Activated T-helper 2 cell treated with anti-CD3 and anti-CD28 coated beads, Interferon-gamma antibody, Interleukin-2, Interleukin-4, amounts not matched to agents 10 μg/mL and 5 μg/mL and 100 μg/mL, durations not matched to agents 14 hours and 24 hours and 36 hours (primary cell): Measurements from ENCODE around the gene SLC6A1. TPM values are rescaled to one million over a fixed set of nuclear protein-coding genes. Genes with fewer than 3 reads are reported as not detected.

Source experiments
- DNase-seq: peaks from one replicate; pipeline ENCODE4 v3.0.0; 2021; ENCODE audit warnings: low spot score
- H3K27ac Mint-ChIP-seq: one replicate; pipeline ENCODE4 v1.8.0; 2021; ENCODE audit warnings: mixed read lengths
- H3K27me3 Mint-ChIP-seq: one replicate; pipeline ENCODE4 v1.8.0; 2021; ENCODE audit warnings: low read depth, mixed read lengths
- H3K36me3 Mint-ChIP-seq: one replicate; pipeline ENCODE4 v1.8.0; 2021; ENCODE audit warnings: low read depth, mixed read lengths
- H3K4me1 Mint-ChIP-seq: one replicate; pipeline ENCODE4 v1.8.0; 2021; ENCODE audit warnings: low read depth, mixed read lengths
- H3K4me3 Mint-ChIP-seq: one replicate; pipeline ENCODE4 v1.8.0; 2021; ENCODE audit warnings: low read depth, mild to moderate bottlenecking, moderate library complexity, mixed read lengths
- H3K9me3 Mint-ChIP-seq: one replicate; pipeline ENCODE4 v1.8.0; 2021; ENCODE audit warnings: mixed read lengths
- intact Hi-C: fragments of 100-400 bp; cut with micrococcal nuclease; formaldehyde crosslinking; loops from one replicate; pipeline ENCODE4 v1.15.1; 2023
- total RNA-seq: library from RNA; stranded (reverse); gene quantifications from 2 replicates; pipeline ENCODE4 v1.2.3, GENCODE V29; 2022

The SLC6A1 gene
- total RNA-seq, 1 donor from 2014 or later, result not detected

DNA sequence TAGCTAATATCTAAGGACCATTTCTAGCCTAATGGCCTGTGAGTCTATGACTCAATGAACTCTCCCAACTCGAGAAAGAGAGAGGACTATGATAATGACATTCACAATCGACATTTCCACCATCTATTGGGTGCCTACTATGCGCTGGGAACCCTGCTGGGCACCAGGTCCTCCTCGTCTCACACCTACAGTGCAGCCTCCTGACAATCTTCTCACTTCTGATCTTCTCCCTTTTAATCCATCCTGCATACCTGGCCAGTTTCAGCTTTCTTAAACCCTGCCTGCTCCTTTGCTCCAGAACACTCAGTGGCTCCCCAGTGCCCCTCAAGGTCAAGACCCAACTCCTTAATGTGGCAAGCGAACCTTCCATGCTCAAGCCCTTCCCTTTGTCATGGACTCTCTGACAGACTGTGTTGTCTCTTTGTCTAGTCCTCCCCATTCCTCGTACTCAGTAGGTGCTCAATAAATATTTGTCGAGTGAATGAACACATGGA lies 3.5 kb upstream of the SLC6A1 start:
- intact Hi-C loops, result no loop called here
- Mint-ChIP-seq H3K27ac (no peak overlapping the region), H3K4me1 (peaks cover 3% of the 10 kb centered on the region), H3K9me3 (no peaks in the 10 kb centered on the region), H3K4me3 (no peak overlapping the region), H3K27me3 (peaks cover 44% of the 10 kb centered on the region), H3K36me3 (no peaks in the 10 kb centered on the region)
- DNase-seq, result no peak

DNA sequence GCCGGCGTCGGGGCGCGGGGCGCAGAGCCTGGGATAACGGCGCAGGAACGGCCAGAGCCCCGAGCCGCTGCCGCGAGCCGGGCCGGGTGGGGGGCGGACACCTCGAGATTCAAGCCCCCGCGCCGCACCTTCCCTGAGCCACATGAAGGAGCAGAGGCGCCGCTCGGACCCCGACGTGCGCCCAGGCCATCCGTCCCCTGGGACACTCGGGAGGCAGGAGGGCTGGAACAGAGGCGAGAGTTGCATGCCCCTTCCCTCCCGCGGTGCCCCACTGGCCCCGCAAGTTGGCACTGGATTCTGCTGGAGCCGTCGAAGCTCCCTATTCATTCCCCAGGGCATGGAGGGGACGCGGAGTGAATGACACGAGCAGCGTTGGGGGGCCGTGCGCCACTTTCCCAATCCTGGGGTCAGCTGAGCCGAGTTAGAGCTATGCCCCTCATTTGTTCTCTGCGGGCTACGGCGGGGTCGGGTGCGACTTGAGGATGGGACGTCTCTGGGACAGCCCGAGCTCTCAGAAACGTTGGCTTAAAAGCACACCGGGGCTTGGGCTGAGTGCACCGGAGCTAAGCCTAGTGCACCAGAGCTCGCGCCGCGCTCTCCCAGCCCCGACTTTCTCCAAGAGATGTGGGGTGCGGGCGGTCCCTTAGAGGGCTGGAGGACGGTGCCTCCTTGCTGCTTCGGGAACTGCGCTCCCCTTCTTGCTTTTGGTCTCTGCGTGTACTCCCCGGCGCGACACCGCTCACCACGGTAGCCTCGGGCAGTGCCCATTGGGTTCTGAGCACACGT lies 588 bp downstream of the SLC6A1 start:
- Mint-ChIP-seq H3K36me3 (no peaks in the 10 kb centered on the region), H3K27me3 (peaks cover 58% of the 10 kb centered on the region), H3K9me3 (no peaks in the 10 kb centered on the region), H3K4me3 (no peak overlapping the region), H3K27ac (no peak overlapping the region), H3K4me1 (peaks cover 3% of the 10 kb centered on the region)
- intact Hi-C loops, result no loop called here
- DNase-seq, result no peak

DNA sequence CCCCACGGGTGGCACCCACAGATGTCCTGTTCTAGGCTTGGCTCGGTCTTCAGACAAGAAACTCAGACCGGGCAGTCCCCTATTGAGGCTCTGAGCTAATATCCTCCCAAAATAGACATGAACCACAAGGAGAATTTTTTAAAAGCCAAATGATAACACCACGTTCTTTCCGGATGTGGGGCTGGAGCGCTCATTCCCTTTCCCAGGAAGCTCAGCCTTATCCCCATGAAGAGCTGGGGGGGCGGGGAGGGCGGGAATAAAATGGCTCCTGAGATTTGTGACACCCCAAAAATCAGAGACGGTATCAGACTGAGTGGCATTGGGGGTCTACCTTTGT lies 1.1 kb downstream of the SLC6A1 start:
- Mint-ChIP-seq H3K27me3 (peaks cover 55% of the 10 kb centered on the region), H3K4me3 (no peak overlapping the region), H3K27ac (no peak overlapping the region), H3K4me1 (peaks cover 3% of the 10 kb centered on the region), H3K9me3 (no peaks in the 10 kb centered on the region), H3K36me3 (no peaks in the 10 kb centered on the region)
- intact Hi-C loops, result no loop called here
- no peak for DNase-seq

DNA sequence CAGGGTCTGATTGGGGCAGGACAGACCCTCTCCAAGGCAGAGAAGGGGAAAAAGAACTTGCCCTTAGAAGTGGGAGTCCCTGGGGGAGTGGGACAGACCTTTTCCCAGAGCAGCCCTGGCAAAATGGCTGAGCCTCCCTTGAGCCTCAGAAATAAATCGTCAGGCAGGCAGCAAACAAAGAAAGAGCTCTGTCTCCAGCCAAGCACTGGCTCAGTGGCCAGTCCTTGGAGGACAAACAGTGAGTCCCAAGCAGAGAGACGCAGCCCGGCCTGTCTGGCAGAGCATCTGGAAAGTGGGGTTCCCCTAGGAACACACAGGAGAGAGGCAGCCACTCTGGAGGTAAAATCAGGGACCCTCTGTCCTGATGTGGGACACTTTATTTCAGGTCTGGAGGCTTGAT lies 1.8 kb downstream of the SLC6A1 start:
- H3K27ac Mint-ChIP-seq, result no peak overlapping the region
- H3K4me1 Mint-ChIP-seq, result peaks cover 3% of the 10 kb centered on the region
- H3K4me3 Mint-ChIP-seq, result no peak overlapping the region
- intact Hi-C loops, result no loop called here
- H3K36me3 Mint-ChIP-seq, result no peaks in the 10 kb centered on the region
- no peaks in the 10 kb centered on the region for H3K9me3 Mint-ChIP-seq
- no peak for DNase-seq
- peaks cover 56% of the 10 kb centered on the region for H3K27me3 Mint-ChIP-seq

DNA sequence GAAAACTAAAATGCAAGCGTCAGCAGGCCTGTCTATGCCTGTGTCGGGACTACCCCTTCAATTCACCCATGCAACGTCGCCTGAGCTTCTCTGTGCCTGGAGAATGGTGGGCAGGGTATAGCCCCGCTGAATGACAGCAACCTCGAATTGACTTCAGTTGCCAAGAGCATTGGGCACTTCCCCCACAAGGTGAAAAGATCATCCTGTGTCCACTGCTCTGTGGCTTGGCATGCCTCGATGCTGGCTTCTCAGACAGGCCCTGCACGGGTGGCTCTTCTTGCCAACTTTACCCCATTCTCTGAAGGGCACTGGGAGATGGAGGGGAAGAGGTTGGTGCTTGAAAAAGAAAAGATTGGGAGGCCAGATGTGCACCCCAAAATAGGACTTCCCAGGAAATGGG lies 3.3 kb downstream of the SLC6A1 start:
- intact Hi-C loops, result no loop called here
- H3K27me3 Mint-ChIP-seq, result peaks cover 52% of the 10 kb centered on the region
- no peak overlapping the region for H3K27ac Mint-ChIP-seq
- no peak overlapping the region for H3K4me3 Mint-ChIP-seq
- H3K9me3 Mint-ChIP-seq, result no peaks in the 10 kb centered on the region
- peaks cover 3% of the 10 kb centered on the region for H3K4me1 Mint-ChIP-seq
- no peak for DNase-seq
- no peaks in the 10 kb centered on the region for H3K36me3 Mint-ChIP-seq

DNA sequence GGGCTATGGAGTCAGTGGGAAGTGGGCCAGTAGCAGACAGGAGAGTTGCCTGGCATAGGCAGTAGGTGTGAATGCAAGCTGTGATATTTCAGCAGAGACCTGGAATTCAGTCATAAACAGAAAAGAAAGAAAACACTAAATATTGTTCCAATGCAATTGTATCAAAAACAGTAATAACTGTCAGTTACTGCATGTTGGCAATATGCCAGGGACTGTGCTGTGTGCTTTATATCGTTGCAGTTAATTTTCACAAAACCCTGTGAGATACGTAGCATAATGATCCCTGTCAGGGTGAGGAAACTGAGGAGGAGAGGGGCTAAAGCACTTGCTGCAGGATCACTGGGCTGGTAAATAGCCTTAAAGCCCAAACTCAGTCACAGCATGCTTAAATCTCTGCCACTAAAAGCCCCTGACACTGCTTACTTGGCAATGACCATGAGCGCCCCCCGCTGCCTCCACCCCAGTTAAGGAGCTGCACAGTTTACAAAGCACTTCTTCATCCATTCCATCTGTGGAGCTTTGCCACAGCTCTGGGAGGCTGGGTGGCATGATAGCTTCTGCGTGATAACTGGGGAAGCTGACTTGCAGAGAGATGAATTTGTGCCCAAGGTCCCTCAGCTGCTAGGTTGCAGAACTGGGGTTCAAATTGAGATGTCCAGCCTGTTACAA lies 3.9 kb downstream of the SLC6A1 start:
- intact Hi-C loops, result no loop called here
- Mint-ChIP-seq H3K9me3 (no peaks in the 10 kb centered on the region), H3K4me3 (no peak overlapping the region), H3K4me1 (peaks cover 3% of the 10 kb centered on the region), H3K36me3 (no peaks in the 10 kb centered on the region), H3K27me3 (peaks cover 46% of the 10 kb centered on the region), H3K27ac (no peak overlapping the region)
- no peak for DNase-seq

DNA sequence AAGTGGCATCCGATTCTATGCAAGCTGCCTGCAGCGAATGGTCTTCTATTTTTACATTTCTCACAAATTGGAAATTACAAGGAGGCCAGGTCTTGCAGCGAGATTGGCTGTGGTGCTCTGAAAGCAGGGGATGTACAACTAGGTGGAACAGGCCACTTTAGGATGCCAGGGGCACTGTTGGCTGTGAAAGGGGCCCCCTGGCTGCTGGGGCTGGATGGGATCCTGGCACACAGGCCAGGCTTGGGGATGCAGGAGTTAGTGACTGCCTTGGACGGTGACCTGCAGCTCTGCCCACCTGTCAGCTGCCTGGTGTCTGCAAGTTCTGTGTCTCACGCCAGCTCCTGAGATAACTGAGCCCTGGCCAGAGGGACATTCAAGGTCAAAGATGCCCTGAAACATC lies 4.6 kb downstream of the SLC6A1 start:
- no peak overlapping the region for H3K4me3 Mint-ChIP-seq
- H3K4me1 Mint-ChIP-seq, result no peaks in the 10 kb centered on the region
- H3K27me3 Mint-ChIP-seq, result peaks cover 39% of the 10 kb centered on the region

DNA sequence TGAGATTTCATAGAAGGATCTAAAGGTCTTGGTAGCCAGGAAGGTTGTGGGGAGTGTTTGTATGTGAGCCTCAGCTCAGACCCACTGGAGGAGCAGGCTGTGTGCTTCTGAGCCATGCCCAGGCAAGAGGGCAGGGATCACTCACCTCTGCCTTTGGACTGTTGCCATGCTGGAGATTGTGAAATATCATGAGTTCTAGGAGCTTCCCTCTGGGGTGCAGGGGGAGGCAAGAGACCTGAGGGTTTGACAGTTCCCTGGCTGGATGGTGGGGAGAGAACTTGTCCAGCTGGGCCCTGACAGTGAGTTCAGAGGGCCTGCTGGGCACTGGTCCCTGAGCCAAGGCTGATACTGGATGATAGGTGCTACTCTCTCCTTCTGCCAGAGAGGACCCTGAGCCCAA lies 6.0 kb downstream of the SLC6A1 start:
- no peak overlapping the region for H3K4me3 Mint-ChIP-seq
- no peak for DNase-seq
- no peaks in the 10 kb centered on the region for H3K9me3 Mint-ChIP-seq
- no peaks in the 10 kb centered on the region for H3K4me1 Mint-ChIP-seq
- no peak overlapping the region for H3K27ac Mint-ChIP-seq
- no peaks in the 10 kb centered on the region for H3K36me3 Mint-ChIP-seq
- intact Hi-C loops, result no loop called here
- H3K27me3 Mint-ChIP-seq, result peaks cover 30% of the 10 kb centered on the region

More for the DNA sequence above, 4.6 kb downstream of the SLC6A1 start:
- Mint-ChIP-seq H3K36me3 (no peaks in the 10 kb centered on the region), H3K9me3 (no peaks in the 10 kb centered on the region), H3K27ac (no peak overlapping the region)
- no peak for DNase-seq
- intact Hi-C loops, result no loop called here

DNA sequence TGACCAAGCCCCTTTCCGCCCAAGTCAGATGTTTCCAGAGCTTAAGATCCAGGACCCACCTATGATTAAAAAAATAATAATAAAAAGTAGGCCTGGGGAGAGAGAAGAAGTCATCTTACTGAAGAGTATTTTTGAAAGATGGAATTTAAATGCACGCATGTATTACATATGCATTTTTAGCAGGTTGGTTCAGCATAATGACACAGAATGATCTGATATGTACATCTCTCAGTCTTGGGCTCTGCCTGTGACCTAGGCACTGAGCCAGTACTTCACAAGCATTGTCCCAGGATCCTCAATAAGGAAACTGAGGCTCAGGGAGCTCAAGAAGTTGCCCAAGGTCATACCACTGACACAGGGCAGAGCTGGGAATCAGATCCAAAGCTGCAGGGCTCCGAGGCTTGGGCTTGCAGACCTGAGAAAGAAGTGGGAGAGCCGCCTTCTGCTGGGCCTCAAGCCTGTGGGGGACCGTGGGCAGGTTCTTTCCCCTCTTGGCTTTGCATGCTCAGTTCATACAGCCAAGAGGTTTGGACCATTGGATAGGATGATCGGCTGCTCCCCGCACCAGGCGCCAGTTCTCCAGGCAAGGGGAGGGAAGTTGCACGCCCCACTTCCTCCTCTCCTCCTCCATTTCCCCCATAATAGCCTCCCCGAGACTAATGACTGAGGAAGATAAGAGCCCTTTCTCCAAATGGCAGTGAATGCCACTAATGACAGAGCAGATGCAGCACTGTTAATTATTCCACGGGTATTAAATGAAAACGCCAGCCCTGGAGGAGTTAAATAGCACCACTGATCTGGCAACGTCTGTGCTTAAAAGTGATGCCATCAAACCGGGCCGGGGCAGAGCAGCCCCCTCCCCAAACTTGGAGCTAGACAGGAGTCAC lies 6.9 kb downstream of the SLC6A1 start:
- Mint-ChIP-seq H3K36me3 (no peaks in the 10 kb centered on the region), H3K9me3 (no peaks in the 10 kb centered on the region), H3K4me3 (no peak overlapping the region), H3K4me1 (no peaks in the 10 kb centered on the region), H3K27me3 (peaks cover 23% of the 10 kb centered on the region), H3K27ac (no peak overlapping the region)
- no peak for DNase-seq
- intact Hi-C loops, result no loop called here

DNA sequence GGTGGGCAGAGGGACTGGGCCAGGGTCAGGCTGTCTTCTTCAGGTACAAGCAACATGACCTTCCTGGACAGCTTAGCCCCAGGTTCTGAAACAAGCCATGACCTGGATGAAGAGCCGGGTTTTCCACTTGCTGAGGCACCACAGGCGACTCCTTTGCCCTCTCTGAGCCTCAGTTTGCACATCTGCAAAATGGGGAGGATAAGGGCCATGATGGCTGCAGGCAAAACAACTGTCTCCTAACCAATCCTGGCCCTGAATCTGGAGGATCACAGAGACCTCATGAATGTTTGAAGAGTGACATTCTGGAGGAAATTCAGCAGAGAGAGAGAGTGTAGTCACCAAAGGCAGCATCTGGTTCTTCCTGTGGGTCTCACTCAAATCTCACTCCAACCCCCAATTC lies 8.0 kb downstream of the SLC6A1 start:
- Mint-ChIP-seq H3K27me3 (peaks cover 12% of the 10 kb centered on the region), H3K4me3 (no peak overlapping the region), H3K4me1 (no peaks in the 10 kb centered on the region), H3K27ac (no peak overlapping the region), H3K36me3 (no peaks in the 10 kb centered on the region), H3K9me3 (no peaks in the 10 kb centered on the region)
- no peak for DNase-seq
- intact Hi-C loops, result no loop called here

DNA sequence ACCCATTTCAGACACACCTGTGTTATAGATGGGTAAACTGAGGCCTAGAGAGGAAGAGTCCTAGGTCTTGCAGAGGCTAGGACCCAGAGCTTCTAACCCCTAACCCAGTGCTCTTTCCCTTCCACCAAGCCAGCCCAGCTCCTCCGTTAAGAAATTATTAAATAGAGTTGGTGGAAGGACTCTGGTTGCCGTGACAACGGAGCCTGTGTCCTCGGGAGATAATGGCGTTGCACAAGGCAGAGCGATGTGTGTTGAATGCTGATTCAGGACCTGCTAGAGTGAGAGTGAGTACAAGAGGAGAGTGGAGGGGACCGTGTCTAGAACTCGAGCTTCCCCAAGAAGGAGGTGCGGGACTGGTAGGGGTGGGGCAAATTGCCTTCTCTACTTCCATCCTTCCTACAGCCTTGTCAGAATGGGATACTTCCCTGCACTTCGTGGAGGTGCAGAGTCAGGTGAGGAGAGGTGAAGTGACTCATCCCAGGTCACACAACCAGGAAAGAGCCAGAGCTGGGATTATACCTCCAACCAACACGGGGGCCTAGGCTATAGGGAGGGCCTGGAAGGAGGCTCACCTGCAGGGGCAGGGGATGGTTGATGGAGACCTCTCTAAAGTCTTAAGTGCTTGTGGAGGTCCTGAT lies 8.6 kb downstream of the SLC6A1 start:
- Mint-ChIP-seq H3K4me1 (no peaks in the 10 kb centered on the region), H3K36me3 (no peaks in the 10 kb centered on the region), H3K9me3 (no peaks in the 10 kb centered on the region), H3K27me3 (peaks cover 6% of the 10 kb centered on the region), H3K4me3 (no peak overlapping the region), H3K27ac (no peak overlapping the region)
- intact Hi-C loops, result no loop called here
- no peak for DNase-seq

DNA sequence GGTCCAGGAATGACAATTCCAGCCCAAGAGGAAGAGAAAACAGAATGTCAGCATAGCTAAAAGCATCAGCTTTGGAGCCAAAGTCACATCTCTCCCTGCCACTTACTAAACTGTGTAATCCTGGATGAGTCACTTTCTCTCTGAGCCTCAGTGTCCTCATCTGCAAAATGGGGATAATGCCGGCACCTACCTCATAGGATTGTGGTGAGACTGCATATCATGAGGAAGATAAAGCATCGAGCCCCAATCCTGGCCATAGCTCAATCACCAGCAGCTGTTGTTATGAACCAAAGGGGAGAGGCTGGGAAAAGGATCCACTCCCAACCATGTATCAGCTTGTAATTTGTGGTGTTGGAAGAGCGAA lies 9.1 kb downstream of the SLC6A1 start:
- DNase-seq, result no peak
- Mint-ChIP-seq H3K27me3 (peaks cover 5% of the 10 kb centered on the region), H3K9me3 (no peaks in the 10 kb centered on the region), H3K4me1 (no peaks in the 10 kb centered on the region), H3K36me3 (no peaks in the 10 kb centered on the region), H3K4me3 (no peak overlapping the region), H3K27ac (no peak overlapping the region)
- intact Hi-C loops, result no loop called here
